Endothelial cell of hepatic sinusoid (primary cell): ENCODE measurements around the gene WDR62.

Experiments used
- in situ Hi-C: cut with HindIII; loops from 2 replicates; pipeline ENCODE4 v1.10.0; 2017; ENCODE audit warnings: low sequenced_read_pairs

Gene WDR62

GRCh38 chr19:36139473-36140303 is 85.0 kb downstream of the WDR62 start, which contains the start of gene CAPNS1:
Gene CAPNS1 (plus strand): TSS chr19:36140066. CDS start chr19:36141012, 946 bp downstream.
- in situ Hi-C loops, result no loop called here

GRCh38 chr19:36140304-36141038 is 85.8 kb downstream of the WDR62 start:
- in situ Hi-C loops, result no loop called here

DNA sequence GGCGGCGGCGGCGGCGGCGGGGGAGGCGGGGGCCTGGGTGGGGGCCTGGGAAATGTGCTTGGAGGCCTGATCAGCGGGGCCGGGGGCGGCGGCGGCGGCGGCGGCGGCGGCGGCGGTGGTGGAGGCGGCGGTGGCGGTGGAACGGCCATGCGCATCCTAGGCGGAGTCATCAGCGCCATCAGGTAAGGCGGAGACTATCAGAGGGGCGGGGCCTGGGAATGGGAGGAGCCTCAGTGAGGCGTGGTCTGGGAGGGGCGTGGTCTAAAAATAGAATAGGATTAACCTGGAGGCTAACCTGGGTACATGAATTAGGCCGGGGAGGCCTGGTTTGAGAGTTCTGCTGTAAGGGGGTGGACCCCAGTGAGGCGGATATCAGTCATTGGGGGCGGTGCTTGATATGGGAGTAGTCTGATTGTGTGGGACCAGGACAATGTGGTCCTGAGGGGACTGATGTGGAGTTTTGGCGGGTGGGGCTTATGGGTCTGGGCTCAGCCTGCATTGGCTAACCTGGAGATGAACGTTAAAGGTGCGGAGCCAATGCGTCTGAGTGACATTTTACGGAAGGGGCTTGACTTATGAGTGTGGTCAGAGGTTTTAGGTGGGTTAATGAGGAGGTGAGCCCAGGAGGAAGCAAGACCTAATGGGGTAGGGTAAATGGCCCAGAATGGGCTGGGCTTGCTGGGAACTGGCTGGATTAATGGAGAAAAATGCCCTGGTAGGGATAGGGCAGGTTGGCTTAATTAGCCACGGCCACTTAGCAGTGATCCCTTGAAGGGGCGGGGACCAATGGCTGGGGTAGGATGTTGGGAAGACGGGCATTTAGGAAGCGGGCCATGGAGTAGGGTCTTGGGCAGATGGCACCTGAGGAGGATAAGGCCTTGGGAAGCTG is 86.6 kb downstream of the WDR62 start:
- in situ Hi-C loops, result no loop called here

DNA sequence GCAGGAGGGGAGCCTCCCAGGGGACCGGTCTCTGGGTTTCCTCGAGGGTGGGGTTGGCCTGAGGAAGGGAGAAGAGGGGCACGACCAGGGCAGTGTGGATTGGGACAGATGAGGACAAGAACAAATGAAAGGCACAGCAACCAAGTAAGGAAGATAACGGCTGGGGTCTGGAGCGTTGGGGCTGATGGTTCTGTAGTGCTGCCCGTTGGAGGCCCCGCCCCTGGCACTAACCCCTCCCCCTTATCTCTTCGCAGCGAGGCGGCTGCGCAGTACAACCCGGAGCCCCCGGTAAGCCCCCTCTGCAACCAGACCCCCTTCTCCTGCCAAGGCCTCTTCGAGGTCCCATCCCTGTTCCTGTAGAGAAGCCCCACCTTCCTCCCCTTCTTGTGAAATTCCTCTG is 87.3 kb downstream of the WDR62 start:
- in situ Hi-C loops, result no loop called here

GRCh38 chr19:36142496-36142895 is 87.8 kb downstream of the WDR62 start:
- in situ Hi-C loops, result no loop called here

DNA sequence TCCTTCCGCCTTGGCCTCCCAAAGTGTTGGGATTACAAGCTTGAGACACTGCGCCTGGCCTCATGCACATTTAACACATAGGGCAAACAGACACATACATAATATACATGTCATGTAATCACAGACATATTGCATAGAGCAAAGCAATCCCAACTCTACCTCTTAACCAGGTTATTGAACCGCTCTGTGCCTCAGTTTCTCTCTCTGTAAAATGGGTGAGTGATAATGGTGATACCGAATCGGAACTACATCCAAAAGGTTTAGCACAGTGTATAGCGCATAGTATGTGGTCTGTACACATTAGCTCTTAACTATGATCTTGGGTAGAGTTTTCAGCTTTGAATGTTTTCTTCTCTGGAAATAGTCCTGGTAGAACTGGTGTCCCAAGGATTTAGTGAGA is 89.9 kb downstream of the WDR62 start:
- in situ Hi-C loops, result no loop called here

- in situ Hi-C loops, result no loop called here
Measured at GRCh38 chr19:36149673-36150406, 95.1 kb downstream of the WDR62 start.

GRCh38 chr19:36150586-36150985 is 95.9 kb downstream of the WDR62 start:
- in situ Hi-C loops, result no loop called here

DNA sequence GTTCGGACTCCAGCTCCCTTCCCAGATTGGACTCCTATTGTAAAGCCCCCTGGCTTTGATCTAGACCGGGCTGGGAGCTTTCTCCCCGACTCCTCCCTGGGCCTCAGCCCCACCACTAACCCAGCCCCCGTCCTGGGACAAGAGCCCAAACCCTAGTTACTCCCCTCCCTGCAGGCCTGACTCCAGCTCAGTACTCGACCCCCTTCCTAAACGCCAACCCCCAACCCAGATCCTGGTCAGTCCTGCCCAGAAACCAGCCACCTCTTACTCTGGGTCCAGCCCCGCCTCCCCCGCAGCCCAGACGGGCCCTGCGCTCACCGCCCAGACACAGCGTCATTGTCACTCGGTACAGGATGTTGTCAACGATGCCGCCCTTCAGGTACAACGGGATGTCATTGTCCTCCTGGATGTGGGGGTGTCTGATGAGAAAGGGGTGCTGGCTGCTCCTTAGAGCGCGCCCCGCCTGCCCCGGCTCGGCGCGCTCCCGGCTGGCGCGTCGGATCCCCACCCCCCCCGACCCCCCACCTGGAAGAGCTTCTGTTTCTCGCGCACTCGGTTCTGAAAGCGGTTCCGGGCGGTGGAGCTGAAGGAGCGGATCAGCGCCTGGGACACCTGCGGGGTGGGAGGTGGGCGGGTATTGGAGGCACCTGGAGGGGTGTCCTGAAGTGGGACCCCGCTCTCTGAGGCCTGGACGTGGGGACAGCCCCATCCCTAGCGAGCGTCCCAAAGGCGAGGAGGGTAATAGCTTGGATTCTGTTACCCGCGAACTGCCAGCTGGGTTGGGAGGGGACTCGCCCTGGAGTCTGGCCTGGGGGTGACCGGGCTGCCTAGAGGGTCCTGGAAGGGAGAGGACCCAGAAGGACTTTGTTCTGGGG is 96.7 kb downstream of the WDR62 start:
- in situ Hi-C loops, result no loop called here

- in situ Hi-C loops, result no loop called here
Measured at GRCh38 chr19:36152019-36152351, 97.3 kb downstream of the WDR62 start.

DNA sequence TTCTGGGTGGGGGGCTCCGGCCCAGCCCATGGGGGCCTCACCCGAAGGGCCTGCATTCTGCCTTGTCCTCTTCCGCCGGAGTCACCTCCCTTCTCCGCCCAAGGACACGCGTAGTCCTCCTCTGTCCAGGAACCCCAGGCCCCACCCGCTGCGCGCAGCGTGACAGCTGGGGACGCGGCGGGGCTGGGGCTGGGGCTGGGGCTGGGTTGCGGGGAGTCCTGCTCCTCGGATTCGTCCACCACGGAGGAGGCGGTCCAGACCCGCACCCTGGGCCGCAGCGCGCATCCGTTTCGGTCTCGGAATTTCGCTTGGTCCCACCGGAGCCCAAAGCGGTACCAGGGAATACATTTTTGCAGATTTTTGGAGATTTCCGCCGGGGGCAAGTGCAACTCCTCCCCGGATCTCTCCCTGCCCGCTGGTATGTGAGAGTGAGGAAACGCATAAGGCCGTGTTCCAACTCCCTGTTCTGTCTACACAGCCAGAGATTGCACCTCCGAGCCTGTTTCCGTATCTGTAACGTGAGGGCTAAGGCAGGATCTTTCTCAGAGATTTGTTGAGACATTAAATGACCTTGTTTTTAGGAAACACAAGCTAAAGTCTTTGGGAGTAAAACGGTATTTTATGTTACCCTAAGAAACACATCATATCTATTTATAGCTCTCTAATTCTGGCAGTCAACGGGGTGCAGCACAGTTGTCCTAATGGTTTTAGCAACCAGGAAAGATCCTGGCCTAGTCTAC is 97.8 kb downstream of the WDR62 start, which contains the start of gene COX7A1:
TSS of gene COX7A1 (minus strand) at position 96 of the 740 bp plus-strand sequence. CDS start at position 56, 40 bp downstream.
- in situ Hi-C loops, result no loop called here

GRCh38 chr19:36153126-36153525 is 98.4 kb downstream of the WDR62 start:
- in situ Hi-C loops, result no loop called here
